HPDE6-E6E7 (cell line): ENCODE data around the gene RPTOR.
"Not testable (repeated sequence)": the region's sequence is repeated elsewhere in the genome, so short reads cannot be mapped to it uniquely, and the experiment has no call there.

Experiments
- DNase-seq: peaks from one replicate; pipeline ENCODE4 v3.0.0; 2011; ENCODE audit warnings: missing footprints; ENCODE audit errors: extremely low spot score

Gene RPTOR

DNA sequence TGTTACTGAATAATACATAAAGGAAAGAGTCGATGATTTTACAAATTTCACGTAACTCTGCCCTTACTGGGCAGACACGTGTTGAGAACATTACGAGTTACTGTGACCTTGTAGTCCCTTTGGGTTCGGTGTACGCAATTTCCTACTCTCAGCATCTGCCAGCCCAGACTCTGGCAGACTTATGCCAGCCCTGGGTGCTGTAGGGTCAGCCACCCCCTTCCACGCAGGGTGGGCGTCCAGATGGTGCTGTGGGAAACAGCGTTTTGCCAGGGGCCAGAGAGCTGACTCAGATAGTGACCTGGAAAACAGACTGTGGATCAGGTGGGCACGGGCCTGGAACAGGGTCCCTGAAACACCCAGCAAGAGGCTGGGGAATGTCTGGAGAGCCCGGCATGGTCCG, 148.9 kb downstream of the RPTOR start:
- DNase-seq = no peak

GRCh38 chr17:80694085-80694991, 149.7 kb downstream of the RPTOR start:
- DNase-seq = no peak

DNA sequence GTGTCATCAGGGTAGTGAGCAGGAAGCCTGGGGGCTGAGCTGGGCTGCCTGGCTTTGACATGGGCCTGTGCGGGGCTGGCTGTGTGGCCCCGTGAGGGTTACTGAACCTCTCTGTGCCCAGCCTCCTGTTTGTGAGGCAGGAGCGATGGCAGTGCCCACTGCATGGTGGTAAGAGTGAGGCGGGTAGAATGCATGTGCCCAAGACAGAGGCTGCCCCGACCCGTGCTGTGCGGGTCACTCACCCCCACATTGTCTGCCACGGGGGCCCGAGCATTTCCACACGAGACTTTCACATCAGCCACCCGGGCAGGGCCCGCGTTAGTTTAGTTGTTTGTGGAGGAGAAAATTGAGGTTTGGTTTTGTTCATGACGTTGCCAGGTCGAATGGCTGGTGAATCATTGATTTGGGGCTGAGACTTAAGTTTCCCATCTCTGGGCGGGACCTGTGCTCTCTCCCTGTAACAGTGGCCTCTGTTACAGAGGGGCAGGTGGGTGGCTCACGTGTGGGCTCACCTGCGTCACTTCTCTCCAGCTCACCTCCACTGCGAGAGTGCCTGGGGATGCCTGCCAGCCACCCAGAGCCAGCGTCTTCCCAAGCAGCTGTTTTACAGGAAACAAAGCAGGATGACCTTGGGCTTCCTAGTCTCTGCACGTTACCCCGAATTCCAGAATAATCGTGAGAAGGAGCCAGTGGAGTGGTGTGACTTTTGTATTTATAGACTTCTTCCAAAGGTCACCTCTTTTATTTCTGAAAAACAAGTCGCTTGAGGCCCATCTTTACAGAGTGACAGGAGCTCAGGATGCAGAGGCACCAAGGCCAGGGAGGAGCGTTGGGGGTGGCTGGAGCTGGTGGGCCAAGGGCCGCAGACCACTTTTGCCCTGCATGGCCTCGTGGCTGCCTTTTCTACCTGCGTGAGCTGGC, 150.6 kb downstream of the RPTOR start:
- DNase-seq = no peak

- no peak for DNase-seq
These were observed 151.3 kb downstream of the RPTOR start for GRCh38 chr17:80695979-80696378.

DNA sequence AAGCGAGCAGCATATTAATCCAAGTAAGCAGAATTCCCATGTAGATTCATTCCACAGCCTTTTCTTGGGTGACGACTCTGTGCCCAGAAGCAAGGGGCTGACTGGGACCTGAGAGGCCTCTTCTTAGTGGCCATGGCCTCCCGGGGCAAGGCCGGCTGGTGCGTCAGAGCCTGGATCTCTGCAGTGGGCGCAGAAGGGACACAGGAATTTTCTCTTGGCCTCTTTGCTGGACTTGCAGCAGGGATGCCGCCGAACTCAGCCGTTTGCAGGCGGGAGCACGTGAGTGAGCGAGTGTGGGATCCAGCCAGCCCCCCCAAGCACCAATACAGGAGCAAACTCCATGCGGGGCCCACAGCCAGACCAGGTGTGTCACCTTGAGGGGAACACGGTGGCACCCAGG, 151.8 kb downstream of the RPTOR start:
- DNase-seq = no peak

GRCh38 chr17:80696964-80697363, 152.3 kb downstream of the RPTOR start:
- no peak for DNase-seq

- no peak for DNase-seq
These were observed 153.7 kb downstream of the RPTOR start for GRCh38 chr17:80698297-80698696.

GRCh38 chr17:80699205-80699604, 154.6 kb downstream of the RPTOR start:
- DNase-seq = not testable (repeated sequence)

DNA sequence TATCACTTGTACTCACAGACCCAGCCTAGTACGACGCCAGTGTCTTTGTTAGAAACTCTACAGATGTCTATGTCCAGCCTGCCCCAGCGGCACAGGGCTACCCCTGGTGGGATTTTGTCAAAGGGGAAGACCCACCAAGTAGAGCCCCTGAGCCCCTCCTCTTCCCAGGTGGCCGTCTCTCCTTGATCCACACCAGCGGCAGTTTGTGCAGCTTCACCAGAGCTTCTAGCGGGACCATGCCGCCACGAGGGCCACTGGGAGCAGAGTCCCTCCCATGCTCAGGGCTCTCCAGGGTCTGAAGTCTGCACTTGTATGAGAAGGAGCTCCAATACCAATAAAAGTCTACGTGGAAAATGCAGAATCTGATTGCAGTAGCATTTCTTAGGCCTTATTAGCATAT, 157.1 kb downstream of the RPTOR start:
- DNase-seq = no peak

DNA sequence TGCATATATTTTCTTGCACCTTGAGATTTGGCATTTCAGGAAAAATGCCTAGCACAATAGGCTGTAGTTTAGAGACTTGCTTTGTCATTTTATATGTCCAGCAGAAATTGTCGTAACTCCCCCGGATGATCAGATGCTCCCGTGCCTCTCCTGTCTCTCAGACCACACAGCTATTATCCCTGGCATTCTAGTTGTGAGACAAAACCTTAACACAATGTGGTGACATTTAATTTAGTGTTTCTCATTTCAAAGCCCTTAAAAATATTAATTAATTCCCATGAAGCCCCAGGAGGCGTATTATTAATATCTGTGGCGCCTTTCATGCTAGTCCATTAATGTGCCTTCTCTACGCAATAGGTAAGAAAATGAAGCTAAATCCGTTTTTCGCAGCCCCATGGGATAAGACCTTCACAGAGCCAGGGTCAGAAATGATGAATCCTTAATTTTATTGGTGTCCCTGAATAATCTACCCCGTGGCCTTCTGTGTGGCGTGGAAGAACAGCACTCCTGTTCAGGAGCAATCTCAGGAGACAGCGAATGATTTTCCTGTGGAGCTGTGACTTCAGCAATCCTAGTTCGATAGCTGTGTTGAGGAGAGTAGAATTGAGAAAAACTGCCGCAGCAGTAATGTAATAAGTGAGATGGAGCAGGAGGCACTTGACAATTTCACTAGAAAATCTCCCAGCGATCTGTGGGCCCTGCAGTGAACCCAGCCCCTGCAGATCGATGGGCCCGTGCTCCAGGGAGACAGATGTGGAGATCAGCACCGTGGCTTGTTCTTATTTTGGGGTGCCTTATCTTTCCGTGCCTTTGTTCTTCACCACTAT, 157.9 kb downstream of the RPTOR start:
- DNase-seq = no peak

DNA sequence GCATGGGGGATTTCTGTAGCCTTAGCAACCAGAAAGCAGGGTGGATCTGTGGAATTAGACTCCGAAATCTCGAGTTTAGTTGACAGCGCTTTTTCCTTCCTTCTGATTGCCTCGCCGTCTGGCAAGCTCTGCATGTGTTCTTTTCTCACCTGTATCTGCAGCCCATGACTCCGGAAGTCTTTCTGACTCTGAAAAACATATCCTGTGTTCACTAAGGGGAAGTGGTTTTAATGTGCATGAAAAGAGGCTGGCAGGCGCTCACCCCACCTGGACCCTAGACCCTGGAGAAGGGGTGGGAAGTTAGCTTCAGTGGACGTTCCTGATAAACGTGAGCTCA, 158.5 kb downstream of the RPTOR start:
- no peak for DNase-seq

DNA sequence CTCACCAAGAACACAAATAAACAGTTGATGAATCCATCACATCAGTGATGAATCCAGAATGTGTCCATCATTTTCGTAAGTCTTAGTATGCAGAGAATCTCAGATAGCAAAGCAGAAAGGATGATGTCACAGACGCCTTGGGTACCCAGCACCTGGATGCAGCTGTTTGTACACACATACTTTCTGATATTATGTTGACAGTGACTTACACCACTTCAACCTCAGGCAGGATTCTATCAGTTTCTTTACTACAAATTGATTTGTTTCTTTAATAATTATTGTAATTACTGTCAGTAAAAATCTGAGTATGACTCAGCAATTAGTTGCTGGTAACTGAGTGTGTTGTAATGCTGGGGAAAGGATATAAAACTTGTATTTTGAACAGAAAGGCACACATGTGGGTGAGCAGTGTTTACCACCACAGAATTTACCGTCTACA, 159.8 kb downstream of the RPTOR start:
- DNase-seq = no peak

DNA sequence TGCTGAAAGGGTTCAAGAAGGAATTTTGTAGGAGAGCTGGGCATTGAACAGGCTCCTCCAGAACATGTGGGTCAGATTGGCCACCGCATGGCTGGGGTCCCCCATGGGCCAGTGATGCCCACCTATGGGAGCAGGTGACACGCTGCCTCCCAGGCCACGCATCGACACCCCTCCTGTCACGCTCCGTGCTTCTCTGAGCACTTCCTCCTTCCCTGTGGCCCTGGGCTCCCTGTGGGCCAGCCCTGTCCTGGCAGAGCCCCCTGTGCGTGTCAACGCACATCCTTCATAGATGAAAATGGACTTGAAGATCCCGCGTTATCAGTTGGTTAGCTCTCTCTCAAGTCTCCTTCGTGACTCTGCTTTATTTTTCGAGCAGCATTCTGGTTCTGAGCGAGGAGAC, 160.3 kb downstream of the RPTOR start:
- no peak for DNase-seq

DNA sequence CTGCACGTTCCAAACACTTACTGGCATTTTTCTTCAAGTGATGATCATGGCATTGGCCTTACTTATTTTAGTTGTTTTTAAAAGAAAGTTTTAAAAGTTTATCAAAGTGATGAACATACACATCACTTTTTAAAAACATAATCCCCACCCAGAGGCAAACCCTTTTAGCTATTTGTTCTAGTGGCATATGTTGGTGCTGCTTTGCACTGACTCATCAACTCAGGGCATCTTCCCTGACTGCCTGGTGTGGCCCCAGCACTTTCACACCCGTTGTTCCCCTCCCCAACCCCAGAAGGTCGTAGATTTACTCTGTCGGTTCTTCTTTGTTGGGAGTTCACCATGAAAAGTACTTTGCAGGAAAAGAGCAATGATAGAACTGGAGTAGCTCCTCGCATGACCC, 161.3 kb downstream of the RPTOR start:
- no peak for DNase-seq

DNA sequence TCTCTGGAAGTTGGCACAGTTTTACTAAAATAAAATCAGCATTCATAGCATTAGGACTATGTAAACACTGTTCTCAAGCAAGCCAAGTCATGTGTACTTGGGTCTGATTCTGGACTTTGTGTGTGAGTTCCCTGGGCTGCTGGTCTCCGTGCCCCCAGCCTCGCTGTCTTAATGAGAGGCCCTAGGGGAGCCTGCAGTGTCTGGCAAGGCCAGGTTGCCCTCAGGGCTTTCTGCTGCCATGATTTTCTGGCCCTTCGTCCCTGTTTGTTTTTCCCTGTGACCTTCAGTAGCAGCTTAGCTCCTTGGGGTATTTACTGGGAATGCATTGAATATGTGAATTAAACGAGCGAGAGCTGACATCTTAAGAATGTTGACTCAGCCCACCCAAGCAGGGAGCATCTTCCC, 161.8 kb downstream of the RPTOR start:
- DNase-seq = no peak

GRCh38 chr17:80708480-80708879, 163.8 kb downstream of the RPTOR start:
- DNase-seq = no peak

DNA sequence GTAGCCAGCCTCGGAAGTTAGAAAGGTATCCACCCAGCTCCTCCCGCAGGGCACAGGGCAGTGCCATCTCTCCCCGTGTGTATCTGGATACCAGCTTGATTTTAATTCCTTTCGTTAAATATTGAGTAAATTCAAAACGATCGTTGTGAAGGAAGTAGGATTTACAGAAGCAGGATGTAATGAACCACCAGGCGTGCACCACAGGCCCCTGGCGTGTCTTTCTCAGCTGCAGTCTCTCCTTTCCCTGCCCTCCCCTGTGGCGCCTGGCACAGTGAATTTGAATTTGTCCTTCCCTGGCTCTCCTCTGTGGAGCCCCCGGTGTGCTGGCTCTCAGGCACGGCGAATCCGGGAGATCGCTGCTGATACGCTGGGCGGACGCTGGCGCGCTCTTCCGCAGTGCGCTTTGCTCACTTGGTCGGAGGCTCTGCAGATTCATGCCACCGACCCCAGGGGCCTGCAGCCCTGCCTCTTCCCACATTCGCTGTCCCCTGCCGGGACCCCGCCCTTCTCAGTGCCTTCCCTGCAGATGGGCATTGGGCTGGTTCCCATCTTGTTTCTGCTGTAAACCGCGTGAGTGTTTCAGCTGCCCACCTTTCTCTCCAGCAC, 164.6 kb downstream of the RPTOR start:
- DNase-seq = no peak

- DNase-seq = no peak
These were observed 166.2 kb downstream of the RPTOR start for GRCh38 chr17:80710714-80711302.

GRCh38 chr17:80712089-80712488, 167.5 kb downstream of the RPTOR start:
- no peak for DNase-seq

GRCh38 chr17:80712606-80713005, 168.0 kb downstream of the RPTOR start:
- no peak for DNase-seq
